MM.1S (cell line): ENCODE measurements around the gene ZNF236.

Experiments used
- EZH2phosphoT487 ChIP-seq: fragments of 300-600 bp; sonication (generic); IDR thresholded peaks from 2 replicates; pipeline ENCODE4 v1.6.1; 2018; ENCODE audit warnings: antibody characterized with exemption, low read length
- TF ChIP-seq, protein P1 (sequence below): fragments of 300-600 bp; sonication (generic); IDR thresholded peaks from 2 replicates; pipeline ENCODE4 v1.5.1; 2016; ENCODE audit warnings: antibody characterized with exemption, low read length, mixed read lengths

DNA sequence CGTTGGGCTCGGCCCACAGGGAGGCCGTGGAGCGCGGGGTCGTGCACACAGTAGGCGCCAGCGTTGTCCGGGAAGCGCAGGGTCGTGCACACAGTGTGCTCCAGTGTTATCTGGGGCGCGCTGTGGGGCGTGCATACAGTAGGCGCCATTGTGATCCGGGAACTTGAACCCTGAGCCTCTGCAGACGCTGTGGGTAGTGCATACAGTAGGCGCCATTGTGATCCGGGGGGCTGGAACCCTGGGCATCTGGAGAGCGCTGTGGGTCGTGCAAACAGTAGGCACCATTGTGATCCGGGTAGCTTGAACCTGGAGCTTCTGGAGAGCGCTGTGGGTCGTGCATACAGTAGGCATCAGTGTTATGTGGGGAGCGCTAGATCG, 793 bp downstream of the ZNF236 start:
- TF ChIP-seq, protein P1, sequence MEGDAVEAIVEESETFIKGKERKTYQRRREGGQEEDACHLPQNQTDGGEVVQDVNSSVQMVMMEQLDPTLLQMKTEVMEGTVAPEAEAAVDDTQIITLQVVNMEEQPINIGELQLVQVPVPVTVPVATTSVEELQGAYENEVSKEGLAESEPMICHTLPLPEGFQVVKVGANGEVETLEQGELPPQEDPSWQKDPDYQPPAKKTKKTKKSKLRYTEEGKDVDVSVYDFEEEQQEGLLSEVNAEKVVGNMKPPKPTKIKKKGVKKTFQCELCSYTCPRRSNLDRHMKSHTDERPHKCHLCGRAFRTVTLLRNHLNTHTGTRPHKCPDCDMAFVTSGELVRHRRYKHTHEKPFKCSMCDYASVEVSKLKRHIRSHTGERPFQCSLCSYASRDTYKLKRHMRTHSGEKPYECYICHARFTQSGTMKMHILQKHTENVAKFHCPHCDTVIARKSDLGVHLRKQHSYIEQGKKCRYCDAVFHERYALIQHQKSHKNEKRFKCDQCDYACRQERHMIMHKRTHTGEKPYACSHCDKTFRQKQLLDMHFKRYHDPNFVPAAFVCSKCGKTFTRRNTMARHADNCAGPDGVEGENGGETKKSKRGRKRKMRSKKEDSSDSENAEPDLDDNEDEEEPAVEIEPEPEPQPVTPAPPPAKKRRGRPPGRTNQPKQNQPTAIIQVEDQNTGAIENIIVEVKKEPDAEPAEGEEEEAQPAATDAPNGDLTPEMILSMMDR: no peak
- no peak for TF ChIP-seq EZH2phosphoT487
